GM19328 (cell line): ENCODE measurements around the gene DDX54.

Experiments used
- ATAC-seq: cut with Tn5 transposase; IDR thresholded peaks from one replicate; pipeline ENCODE4 v1.9.1; 2021; ENCODE audit warnings: mild to moderate bottlenecking, moderate library complexity; ENCODE audit not compliant: unreplicated experiment

DDX54 gene

DNA sequence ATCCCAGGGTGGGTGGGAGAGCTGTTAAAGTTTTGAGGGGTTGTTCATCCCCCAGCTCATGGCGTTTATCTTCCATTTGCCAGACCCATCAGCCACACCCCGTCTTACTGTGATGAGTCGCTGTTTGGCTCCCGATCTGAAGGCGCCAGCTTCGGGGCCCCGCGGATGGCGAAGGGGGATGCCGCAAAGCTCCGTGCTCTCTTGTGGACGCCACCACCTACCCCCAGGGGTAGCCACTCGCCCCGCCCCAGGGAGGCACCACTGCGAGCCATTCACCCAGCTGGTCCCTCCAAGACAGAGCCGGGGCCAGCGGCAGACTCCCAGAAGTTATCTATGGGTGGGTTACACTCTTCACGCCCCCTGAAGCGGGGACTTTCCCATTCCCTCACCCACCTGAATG, 5.9 kb upstream of the DDX54 start:
- no peak for ATAC-seq

- ATAC-seq: no peak
Observed at GRCh38 chr12:113190761-113191160, 5.5 kb upstream of the DDX54 start.

GRCh38 chr12:113189361-113189760, 4.1 kb upstream of the DDX54 start:
- ATAC-seq: no peak

GRCh38 chr12:113186666-113187325, 1.5 kb upstream of the DDX54 start:
- no peak for ATAC-seq

DNA sequence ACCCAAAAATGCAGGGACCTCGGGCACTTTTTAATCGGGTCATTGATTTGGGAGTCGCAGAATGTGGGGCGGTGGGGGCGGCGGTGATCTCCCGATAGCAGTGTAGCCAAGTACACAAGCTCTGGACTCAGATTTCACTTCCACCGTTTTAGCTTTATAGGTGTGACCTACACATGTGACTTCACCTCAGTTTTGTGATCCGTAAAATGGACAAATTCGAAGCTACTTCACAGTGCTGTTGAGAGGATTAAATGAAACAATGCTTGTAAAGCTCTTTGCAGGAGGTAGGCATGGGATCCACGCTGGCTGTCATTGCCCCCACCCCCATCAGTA, 721 bp upstream of the DDX54 start:
- no peak for ATAC-seq

GRCh38 chr12:113184900-113185179, 438 bp downstream of the DDX54 start:
- peak; percentile 63 for ATAC-seq

DNA sequence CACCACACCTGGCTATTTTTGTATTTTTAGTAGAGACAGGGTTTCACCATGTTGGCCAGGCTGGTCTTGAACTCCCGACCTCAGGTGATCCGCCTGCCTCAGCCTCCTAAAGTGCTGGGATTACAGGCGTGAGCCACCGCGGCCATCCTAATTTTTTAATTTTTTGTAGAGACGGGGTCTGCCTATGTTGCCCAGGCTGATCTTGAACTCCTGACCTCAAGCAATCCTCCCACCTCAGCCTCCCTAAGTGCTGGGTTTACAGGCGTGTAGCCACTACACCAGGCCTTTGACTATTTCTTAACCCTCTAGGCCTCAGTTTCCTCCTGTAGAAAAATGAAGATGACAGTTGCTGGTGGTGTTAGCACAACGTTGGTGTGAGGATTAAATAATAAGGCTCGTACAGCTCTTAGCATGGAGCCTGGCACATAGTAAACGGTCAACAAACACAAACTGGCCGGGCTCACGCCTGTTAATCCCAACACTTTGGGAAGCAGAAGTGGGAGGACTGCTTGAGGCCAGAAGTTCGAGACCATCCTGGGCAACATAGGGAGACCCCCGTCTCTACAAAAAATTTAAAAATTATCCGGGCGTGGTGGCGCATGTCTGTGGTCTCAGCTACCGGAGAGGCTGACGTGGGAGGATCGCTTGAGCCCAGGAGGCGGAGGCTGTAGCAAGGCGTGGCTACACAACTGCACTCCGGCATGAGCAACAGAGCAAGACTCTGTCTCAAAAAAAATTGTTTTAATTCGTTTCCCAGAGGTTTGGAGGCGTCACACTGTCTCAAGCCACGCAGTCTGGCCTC, 979 bp downstream of the DDX54 start:
- peak; percentile 45 for ATAC-seq

DNA sequence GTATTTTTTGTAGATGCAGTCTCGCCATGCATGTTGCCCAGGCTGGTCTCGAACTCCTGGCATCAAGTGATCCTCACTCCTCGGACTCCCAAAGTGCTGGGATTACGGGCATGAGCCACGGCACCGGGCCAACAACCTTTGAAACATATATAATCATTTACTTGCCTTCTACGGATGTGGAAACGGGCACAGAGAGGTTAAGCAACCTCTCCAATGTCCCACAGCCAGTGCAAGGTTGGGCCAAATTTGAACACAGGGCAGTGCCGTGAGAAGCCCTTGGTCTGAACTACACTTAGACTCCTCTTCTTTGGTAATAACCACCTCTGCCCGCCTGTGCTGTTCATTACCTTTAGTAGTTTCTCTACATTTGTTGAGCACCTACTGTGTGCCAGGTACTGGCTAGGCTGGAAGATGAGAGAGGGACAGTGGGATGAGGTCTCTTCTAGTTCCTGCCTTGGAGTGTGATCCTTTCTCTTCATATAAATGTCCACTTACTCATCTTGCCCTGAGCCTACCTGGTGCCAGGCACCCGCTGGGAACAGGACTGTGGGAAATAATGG, 2.2 kb downstream of the DDX54 start:
- no peak for ATAC-seq

DNA sequence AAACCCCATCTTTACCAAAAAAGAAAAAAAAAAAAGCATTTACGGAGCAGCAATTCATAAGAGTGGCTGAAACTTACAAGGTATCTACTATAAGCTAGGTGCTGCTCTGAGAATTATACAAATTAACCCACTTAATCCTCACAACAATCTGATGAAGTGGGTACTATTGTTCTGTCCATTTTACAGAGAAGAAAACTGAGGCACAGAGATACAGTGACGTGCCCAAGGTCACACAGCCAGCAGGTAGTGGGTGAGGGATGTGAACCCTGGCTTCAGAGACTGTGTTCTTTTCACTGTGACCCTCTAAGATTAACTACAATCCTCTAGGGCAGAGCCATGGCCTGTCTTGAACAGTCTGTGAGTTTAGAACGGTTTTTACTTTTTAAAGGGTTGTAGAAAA, 3.3 kb downstream of the DDX54 start:
- no peak for ATAC-seq

- no peak for ATAC-seq
Observed at GRCh38 chr12:113180333-113180732, 4.9 kb downstream of the DDX54 start.

DNA sequence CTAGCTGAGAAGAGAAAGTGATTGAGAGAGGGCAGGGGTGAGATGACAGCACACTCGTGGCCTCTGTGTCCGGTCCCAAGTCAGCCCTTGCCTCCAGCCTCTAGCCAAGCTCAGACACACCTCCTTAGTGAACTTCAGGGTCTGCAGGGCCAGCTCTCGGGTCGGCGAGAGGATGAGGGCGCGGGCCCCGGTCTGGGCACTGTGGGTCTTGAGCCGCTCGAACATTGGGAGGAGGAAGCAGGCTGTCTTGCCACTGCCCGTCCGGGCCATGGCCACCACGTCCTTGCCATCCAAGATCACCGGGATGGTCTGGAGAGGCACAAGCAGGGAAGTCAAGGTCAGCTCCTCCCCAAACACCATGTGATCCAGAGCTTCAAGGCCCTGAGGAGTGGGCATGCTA, 6.3 kb downstream of the DDX54 start:
- no peak for ATAC-seq

GRCh38 chr12:113174461-113175384, 10.6 kb downstream of the DDX54 start:
- ATAC-seq: no peak

GRCh38 chr12:113173081-113173698, 12.1 kb downstream of the DDX54 start:
- no peak for ATAC-seq

- ATAC-seq: no peak
Observed at GRCh38 chr12:113172185-113172584, 13.1 kb downstream of the DDX54 start.

- ATAC-seq: no peak
Observed at GRCh38 chr12:113171543-113171942, 13.7 kb downstream of the DDX54 start.

DNA sequence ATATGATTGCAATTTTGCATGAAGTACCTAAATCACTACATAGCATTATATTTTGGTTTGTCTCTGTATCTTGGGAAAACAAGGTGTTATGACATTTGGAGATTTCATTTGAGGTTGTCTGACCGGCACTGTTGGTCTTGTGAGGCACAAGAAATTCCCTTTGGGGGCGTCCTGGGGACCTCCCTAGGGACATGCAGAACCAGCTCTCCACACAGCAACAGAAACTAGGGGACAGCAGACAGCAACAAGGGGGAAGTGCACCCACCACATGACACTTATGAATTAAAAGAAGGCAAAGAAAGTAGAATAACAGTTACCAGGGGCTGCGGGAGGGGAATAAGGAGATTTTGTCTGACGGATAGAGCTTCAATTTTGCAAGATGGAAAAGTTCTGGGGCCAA, 14.4 kb downstream of the DDX54 start:
- no peak for ATAC-seq

DNA sequence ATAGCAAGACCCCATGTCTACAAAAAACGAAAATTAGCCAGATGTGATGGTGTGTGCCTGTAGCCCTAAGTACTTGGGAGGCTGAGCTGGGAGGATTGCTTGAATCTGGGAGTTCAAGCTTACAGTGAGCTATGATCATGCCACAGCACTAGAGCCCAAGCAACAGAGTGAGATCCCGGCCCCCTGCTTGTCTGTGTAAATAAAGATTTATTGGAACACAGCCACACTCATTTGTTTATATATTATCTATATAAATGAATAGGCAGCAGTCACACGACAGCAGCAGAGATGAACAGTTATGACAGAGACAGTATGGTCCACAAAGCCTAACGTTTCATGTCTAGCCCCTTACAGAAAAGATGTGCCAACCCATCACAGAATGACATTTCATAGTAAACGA, 14.8 kb downstream of the DDX54 start:
- ATAC-seq: no peak

- ATAC-seq: no peak
Observed at GRCh38 chr12:113169697-113170096, 15.6 kb downstream of the DDX54 start.

DNA sequence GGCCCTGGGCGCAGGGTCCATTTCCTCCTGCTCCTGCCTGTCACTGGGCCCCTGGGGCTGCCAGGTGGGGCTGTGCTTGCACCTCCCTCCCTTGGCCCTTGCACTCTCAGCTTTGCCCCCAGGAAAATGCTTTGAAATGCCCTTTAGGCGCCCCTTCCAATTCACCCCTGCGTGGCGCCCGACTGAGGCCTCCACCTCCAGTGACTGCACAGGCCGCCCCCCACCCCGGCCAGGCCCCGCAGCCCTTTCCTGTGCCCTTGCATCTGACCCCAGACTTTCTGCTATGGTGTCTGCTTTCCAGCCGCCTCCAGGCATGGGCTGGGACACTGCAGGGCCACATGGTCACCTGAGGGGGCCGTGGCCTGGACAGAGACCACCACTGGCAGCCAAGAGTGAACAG, 17.4 kb downstream of the DDX54 start:
- no peak for ATAC-seq

- ATAC-seq: no peak
Observed at GRCh38 chr12:113165521-113166450, 19.5 kb downstream of the DDX54 start.
